Right lobe of liver (tissue), 6 donors: ENCODE measurements around the gene CBFA2T2. TPM values are rescaled to one million over a fixed set of nuclear protein-coding genes. Genes with fewer than 3 reads are reported as not detected.

ENCODE experiments used
- ATAC-seq, 4 donors: fragments of 200-7000 bp; cut with Tn5 transposase; one replicate each; pipeline ENCODE4 v1.9.1; 2020; ENCODE audit warnings: mild to moderate bottlenecking in 4 of 4, moderate library complexity in 4 of 4
- DNase-seq, 3 donors: peaks; one replicate each; pipeline ENCODE4 v3.0.0-alpha.2; 2020
- H3K27ac ChIP-seq, 3 donors: fragments of 200-600 bp; one replicate each; pipeline ENCODE4 v1.8.0; 2022
- H3K27me3 ChIP-seq, 2 donors: fragments of 200-600 bp; one replicate each; pipeline ENCODE4 v1.8.0; 2022
- H3K36me3 ChIP-seq, 4 donors: fragments of 200-600 bp; sonication (generic) in 1 of 4; one replicate each; pipeline versions ENCODE4 v1.5.1 to v1.8.0; 2017 to 2022; ENCODE audit warnings: control low read depth in 1 of 4
- H3K4me1 ChIP-seq, 4 donors: fragments of 200-600 bp; sonication (generic) in 1 of 4; one replicate each; pipeline versions ENCODE4 v1.5.1 to v1.8.0; 2017 to 2022; ENCODE audit warnings: control low read depth in 1 of 4
- H3K4me3 ChIP-seq, 3 donors: fragments of 200-600 bp; one replicate each; pipeline ENCODE4 v1.8.0; 2022
- H3K9me3 ChIP-seq, 4 donors: fragments of 200-600 bp; sonication (generic) in 1 of 4; one replicate each; pipeline versions ENCODE4 v1.5.1 to v1.8.0; 2017 to 2022; ENCODE audit warnings: control low read depth in 1 of 4
- CTCF ChIP-seq, 4 donors: fragments of 200-600 bp in 3 of 4; fragments of 450-650 bp in 1 of 4; IDR thresholded peaks; one replicate each; pipeline versions ENCODE4 v1.5.1 to v1.8.0; 2016 to 2022; ENCODE audit warnings: antibody characterized with exemption in 4 of 4, mild to moderate bottlenecking in 2 of 4
- POLR2A ChIP-seq: fragments of 450-650 bp; IDR thresholded peaks from one replicate; pipeline ENCODE4 v1.6.1; 2017; ENCODE audit warnings: antibody characterized with exemption, mild to moderate bottlenecking
- WGBS: methylation state at CpG from one replicate; pipeline ENCODE4 v1.1.6; 2018; ENCODE audit warnings: low coverage, low lambda C conversion rate; ENCODE audit not compliant: insufficient coverage; ENCODE audit errors: missing lambda C conversion rate; 5-methylcytosine and 5-hydroxymethylcytosine counted together
- intact Hi-C, 2 donors: fragments of 100-400 bp; cut with DNase I; formaldehyde crosslinking; loops; one replicate each; pipeline versions ENCODE4 v1.11.2 to v1.14.1; 2022
- total RNA-seq, 6 experiments: library from RNA; depleted of rRNA in 2 of 6; stranded (reverse); fragments of >200 nt in 2 of 6; fragmentation: NEBNext Ultra II Directional in 3 of 6; extraction: Animal tissue kit (Norgen Biotek cat#: 25700) in 3 of 6; gene quantifications; one replicate each; pipeline versions ENCODE4 v1.1.0 to v1.2.4, GENCODE V29; 2016 to 2023
- donor health status: DM: no; HTN: yes; CAD: no.
- donor health status: DM: no; HTN: no; CAD: no.
- donor health status: DM: no; HTN: no; CAD: no.
- donor health status: DM: no; HTN: yes; CAD: no.
- donor health status: DM: no; HTN: yes; CAD: no.

The CBFA2T2 gene
- total RNA-seq, 6 experiments from 2014 or later, result 4.5 to 7.3 (median 5.6) TPM

- 80% methylated on average over 2 of the region's 8 CpGs for WGBS
- intact Hi-C loops, result loop anchor here in 1 of 2 donors (10.0 kb wide), 1 partner anchor 53 kb away; the partner anchor contains the start of gene PXMP4
- no peaks in the 10 kb centered on the region for H3K9me3 ChIP-seq
- no peak for DNase-seq
- peaks cover 0 to 21% (median 3%) of the 10 kb centered on the region in 4 donors for H3K4me1 ChIP-seq
- H3K36me3 ChIP-seq, result peaks cover 0 to 1% (median 0%) of the 10 kb centered on the region in 4 donors
- H3K4me3 ChIP-seq, result no peak overlapping the region
- TF ChIP-seq CTCF (IDR thresholded peaks at IDR 0.05) (no peak), POLR2A (no peak)
- no peaks in the 10 kb centered on the region for H3K27me3 ChIP-seq
- ATAC-seq, result no peak
- H3K27ac ChIP-seq, result no peak overlapping the region
Measured at GRCh38 chr20:33671573-33672288, 181.8 kb downstream of the CBFA2T2 start.

- no peak for DNase-seq
- ATAC-seq, result no peak
- WGBS, result 50% methylated on average over 2 of the region's 17 CpGs
Measured at GRCh38 chr20:33672426-33673113, 182.7 kb downstream of the CBFA2T2 start.

GRCh38 chr20:33673114-33673409 is 183.2 kb downstream of the CBFA2T2 start:
- Histone ChIP-seq H3K4me1 (peaks cover 0 to 11% (median 2%) of the 10 kb centered on the region in 4 donors), H3K27me3 (no peaks in the 10 kb centered on the region), H3K36me3 (peaks cover 0 to 1% (median 0%) of the 10 kb centered on the region in 4 donors), H3K4me3 (peak overlapping the region; percentile 55 to 79 (median 70)), H3K9me3 (no peaks in the 10 kb centered on the region), H3K27ac (peak overlapping the region in 1 of 3 donors; percentile 41)
- WGBS, result 53% methylated on average over 2 of the region's 4 CpGs
- intact Hi-C loops, result loop anchor here in 1 of 2 donors (10.0 kb wide), 1 partner anchor 52 kb away; the partner anchor contains the start of gene PXMP4
- DNase-seq (no peak), ATAC-seq (no peak)
- TF ChIP-seq CTCF (IDR thresholded peaks at IDR 0.05), result no peak
- TF ChIP-seq POLR2A, result no peak

More at GRCh38 chr20:33672426-33673113, 182.7 kb downstream of the CBFA2T2 start:
- intact Hi-C loops, result loop anchor here in 1 of 2 donors (10.0 kb wide), 1 partner anchor 52 kb away; the partner anchor contains the start of gene PXMP4
- no peak overlapping the region for H3K4me3 ChIP-seq
- peaks cover 0 to 13% (median 3%) of the 10 kb centered on the region in 4 donors for H3K4me1 ChIP-seq
- H3K9me3 ChIP-seq, result no peaks in the 10 kb centered on the region
- TF ChIP-seq POLR2A, result no peak
- no peak for TF ChIP-seq CTCF (IDR thresholded peaks at IDR 0.05)
- peaks cover 0 to 1% (median 0%) of the 10 kb centered on the region in 4 donors for H3K36me3 ChIP-seq
- no peaks in the 10 kb centered on the region for H3K27me3 ChIP-seq
- no peak overlapping the region for H3K27ac ChIP-seq

- TF ChIP-seq POLR2A (no peak), CTCF (IDR thresholded peaks at IDR 0.05) (no peak)
- Histone ChIP-seq H3K27ac (peak overlapping the region; percentile 41 to 75 (median 51)), H3K4me3 (peak overlapping the region; percentile 55 to 79 (median 70)), H3K27me3 (no peaks in the 10 kb centered on the region), H3K9me3 (no peaks in the 10 kb centered on the region), H3K36me3 (peaks cover 0 to 1% (median 0%) of the 10 kb centered on the region in 4 donors), H3K4me1 (peaks cover 0 to 11% (median 0%) of the 10 kb centered on the region in 4 donors)
- intact Hi-C loops, result loop anchor here in 1 of 2 donors (10.0 kb wide), 1 partner anchor 51 kb away; the partner anchor contains the start of gene PXMP4
- DNase-seq (peak in 1 of 3 donors; percentile 25), ATAC-seq (peak in 3 of 4 donors; percentile 3 to 11 (median 5))
- 22% methylated on average over 13 of the region's 29 CpGs for WGBS
Measured at GRCh38 chr20:33673410-33674293, 183.8 kb downstream of the CBFA2T2 start.
